Stimulated activated CD8-positive, alpha-beta memory T cell treated with anti-CD3 and anti-CD28 coated beads, Interleukin-4, amount 100 ng/mL, for 4 hours (primary cell): ENCODE measurements around the gene TLE3.

Source experiments
- DNase-seq, 2 donors: peaks; one replicate each; pipeline ENCODE4 v3.0.0-alpha.2; 2020; ENCODE audit warnings: low read depth in 2 of 2, low spot score in 1 of 2

TLE3 gene

DNA sequence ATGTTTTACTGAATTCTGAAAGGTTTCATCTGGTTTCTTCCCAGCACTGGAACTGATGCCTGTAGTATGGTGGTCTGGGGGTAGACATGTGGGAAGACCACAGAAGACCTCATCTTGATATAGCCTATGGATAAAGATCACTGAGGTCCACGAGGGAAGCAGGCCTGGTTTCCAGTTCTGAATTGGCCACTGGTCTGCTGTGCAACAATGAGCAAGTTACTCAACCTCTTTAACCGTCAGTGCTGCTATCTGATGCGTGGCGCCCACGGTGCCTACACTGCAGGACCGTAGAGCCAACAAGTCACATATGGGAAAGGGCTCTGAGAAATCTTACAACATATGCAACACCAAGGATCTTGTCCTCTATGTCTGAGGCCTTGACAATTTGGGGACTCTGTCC is 13.3 kb downstream of the TLE3 start:
- no peak for DNase-seq

DNA sequence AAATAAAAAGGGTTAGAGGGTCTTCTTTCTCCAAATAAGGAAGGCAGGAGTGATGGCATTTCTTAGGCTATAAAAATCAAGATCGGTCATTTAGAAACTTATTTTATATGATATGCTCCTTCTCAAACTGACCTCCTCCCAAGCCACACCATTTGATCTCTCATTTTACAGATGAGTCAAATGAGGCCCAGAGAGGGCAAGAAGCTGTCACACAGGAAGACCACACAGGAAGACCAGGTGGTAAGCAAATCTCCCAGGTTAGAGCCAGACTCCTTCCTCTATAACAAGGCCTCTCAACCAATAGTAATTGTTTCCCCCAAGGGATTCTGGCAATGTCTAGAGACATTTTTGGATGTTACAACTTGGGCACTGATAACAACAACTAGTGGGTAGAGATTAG is 13.8 kb downstream of the TLE3 start:
- DNase-seq = no peak

DNA sequence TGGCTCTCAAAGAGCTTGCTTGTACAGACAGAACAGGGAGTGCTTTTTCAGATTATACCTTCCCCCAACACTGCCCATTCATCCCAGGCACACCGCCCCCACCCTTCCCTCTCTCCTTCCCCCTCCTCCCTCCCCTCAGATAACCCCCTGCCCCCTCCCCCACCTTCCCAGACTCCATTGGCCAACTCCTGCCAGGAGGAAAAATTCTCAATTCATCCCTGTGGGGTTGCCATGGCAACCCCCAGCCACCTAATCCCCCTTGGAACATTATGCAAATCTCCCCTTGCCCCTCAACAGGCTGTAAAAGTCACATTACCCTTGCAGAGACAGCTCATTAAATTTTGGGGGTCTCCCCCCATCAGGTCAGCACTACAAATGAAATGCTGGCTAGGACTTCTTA is 14.3 kb downstream of the TLE3 start:
- no peak for DNase-seq

DNA sequence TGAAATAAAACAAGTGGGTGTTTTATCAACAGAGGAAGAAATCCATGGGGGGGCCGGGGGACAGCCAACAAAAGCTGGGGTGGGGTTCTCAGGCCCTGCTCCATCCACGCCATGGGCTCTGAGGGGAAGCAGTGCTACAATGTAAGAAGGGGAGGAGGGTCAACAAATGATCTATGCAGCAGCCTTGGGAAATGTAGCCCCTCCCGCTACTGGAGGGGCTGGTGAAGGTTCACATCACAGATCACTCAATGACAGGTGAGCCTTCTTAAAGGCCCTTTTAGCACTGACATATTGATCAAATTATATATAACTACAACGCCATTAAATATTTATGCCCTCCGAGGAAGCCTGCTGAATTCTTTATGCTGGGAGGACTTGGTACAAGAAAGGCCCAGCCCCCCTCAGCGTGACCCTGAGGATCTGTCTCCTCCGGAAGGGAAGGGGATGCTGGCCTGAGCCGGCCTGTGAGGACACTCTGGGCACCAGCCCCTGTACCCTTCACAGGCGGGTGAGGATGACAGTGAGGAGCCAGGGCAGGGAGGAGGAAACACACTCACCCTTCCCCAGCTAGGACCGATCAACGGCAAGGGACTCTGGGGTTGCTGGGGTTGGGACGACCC is 15.3 kb downstream of the TLE3 start:
- no peak for DNase-seq

DNA sequence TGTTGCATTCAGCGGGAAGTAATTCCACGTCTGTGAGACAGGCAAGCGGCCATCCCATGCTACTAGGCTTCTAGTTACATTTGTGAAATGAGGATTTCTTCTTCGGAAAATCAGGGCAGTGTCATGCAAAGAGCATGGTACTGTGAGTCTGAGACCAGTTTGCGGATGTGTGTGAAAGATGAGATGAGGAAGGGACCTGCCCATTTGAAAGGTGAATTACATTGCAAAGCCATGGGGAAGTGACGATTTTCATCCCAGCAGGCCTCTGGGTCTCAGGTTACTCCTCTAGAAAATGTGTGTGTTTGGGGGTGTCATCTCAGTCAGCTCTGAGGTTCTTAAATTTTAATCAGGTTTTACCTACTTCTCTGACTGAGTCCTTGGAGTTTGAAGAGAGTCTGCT is 16.1 kb downstream of the TLE3 start:
- no peak for DNase-seq

DNA sequence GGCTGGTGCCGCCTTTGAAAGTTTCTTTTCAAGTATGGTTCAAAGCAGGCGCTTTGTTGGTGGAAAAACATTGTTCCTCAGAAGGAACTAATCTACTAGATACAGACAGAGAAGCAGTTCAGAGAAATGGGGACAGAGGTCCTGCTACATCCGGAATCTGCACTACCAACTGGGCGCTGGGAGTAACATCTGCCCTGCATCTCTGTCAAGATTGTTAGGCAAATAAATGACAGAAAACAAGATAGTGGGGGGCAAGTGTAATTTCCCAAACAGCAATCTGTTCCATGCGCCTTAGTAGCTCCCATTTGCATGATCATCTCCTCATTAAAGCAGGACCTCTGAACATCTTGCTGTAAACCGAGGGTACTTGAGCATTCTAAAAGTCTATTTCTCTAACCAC is 17.4 kb downstream of the TLE3 start:
- DNase-seq = no peak

DNA sequence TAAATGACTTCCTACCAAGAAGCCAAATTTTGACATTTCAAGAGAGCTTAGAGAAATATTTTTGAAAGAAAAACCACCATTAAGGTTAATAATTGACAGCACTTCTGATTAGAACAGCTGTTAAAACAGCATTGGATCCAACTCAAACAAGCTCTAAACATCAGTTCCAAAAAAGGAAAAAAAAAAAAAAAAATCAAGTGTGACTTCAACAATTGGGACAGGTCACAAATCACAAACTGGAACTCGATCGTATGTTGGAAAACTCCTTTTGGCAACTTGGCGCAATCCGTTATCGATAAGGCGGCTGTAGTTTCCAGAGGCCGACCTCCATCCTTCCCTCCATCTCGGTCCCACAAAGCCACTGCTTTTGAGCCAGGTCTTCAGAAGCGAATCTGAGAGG is 17.8 kb downstream of the TLE3 start:
- DNase-seq = no peak

DNA sequence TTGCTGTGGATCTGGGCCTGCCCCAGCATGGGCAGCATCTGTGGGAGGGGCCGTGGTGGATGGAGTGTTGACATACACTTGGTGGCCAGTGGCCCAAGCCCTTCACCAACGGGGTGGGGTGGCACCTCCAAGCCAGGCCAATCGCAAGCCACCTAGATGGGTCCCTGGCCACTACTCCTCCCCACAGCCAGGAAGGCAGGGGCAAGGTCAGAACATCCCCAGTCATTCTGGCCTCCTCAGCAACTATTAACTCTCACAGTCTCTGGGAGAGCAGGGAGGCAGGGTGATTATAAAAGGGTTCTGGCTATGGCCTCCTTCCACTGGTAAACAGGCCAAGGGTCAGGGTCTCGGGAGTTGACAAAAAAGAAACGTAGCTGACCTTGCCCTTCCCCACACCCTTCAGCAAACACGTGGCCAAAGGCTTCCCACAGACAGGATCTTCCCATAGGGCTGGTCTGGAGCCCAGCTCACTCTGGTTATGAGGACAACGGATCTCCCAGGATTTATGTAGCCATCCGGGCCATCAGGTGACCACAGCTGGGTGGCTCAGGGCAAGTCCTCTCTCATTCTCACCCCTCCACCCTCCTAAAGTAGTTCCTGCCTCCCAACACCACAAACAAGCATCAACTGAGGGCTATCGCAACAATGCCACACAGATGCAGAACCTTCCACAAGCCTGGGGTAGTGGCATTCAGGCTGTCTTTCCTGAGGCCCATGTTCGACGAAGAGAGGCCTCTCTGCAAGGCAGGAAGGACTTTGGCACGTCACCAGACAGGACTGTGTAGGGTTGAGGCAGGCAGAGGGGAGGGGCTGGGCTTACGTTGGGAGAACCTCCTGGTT is 18.9 kb downstream of the TLE3 start:
- DNase-seq = no peak

DNA sequence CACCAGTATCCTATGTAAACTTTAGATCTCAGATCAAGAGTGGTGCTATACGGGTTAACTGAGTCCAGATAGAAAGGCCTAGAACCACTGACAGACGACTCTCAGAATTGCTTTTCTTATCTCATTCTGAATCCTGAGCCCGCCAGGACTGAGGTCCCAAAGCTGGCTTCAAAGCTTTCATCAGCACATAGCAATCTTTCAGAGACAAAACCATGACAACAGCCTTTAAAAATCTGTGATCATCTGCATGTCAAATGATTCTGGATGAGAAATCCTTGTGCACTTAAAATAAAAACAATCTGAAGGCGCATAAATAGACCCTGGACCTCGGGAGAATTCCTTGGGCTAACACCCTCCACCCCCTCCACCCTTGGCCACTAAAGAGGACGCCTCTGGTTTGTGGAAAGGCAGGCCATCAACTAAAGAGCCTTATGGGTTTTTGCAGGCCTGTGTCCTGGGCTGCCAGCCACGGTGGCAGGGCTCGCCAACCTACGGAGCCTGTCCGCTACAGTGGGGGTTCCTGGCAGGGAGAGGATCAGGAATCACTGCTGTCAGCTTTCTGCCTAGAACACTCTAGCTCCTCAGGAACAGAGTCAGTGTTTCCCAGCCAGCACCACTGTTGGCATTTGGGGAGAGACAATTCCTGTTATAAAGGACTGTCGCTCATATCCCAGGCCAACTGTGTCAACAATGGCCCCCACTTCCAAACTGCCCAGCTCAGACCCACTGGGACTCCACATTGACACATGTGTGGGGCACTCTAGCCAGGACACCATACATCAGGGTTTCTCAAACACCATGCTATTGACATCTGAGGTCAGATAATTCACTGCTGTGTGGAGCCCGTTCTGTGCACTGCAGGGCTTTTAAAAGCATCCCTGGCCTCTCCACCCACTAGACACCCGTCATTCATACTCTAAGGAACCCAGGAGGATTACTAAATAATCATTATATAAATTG is 20.2 kb downstream of the TLE3 start:
- no peak for DNase-seq

DNA sequence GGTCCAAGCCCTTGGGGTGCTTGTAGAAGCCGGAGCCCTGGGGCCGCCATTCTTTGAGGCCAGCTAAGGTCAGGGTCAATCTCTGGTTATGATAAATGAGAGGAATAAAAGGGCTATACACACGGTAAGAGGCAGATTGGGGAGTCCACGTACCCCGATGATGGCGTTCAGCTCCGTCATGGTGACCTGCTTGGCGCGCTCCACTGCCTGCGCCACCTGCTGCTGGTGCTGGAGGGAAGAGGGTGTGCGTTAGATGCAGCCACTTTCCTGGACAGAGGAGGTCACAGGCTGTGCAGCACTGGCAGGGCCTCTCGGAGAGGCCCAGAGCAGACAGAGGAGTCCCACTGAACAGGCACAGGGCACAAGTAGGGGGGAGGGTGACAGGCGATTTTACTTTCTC is 23.3 kb downstream of the TLE3 start:
- no peak for DNase-seq

DNA sequence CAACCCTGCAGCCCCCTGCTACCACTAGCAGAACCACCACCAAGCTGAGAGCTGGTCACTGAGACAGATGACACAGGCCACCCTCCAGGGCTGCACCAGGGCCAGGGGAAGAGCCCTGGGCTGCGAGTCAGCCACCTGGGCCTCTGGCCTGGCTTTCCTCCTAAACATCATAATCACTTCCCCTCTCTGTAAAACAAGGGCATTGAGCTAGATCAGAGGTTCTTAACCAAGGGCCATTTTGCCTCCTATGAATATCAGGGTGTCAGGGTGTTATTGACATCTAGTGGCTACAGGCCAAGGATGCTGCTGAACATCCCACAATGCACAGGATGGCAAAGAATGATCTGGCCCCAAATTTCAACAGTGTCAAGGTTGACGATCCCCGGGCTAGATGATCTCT is 25.2 kb downstream of the TLE3 start:
- no peak for DNase-seq

DNA sequence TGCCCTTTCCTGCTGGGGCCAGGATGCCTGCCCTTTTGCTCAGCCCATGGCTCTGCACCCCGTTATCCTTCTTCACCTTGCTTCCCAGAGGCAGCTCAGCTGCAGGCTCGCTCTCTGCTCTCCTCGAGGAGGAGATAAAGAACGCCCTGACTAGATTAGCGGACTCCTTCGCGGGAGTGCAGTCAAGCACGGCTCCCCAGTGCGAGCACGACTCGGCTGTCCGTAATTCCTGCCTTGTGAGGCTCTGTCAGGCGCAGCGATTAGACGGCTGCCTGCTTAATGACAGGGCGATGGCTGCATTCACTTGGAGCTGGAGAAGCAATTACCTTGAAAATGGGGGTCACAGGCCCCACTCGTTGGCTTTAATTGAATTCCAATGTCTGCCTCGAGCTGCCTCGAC is 25.9 kb downstream of the TLE3 start:
- DNase-seq = no peak

DNA sequence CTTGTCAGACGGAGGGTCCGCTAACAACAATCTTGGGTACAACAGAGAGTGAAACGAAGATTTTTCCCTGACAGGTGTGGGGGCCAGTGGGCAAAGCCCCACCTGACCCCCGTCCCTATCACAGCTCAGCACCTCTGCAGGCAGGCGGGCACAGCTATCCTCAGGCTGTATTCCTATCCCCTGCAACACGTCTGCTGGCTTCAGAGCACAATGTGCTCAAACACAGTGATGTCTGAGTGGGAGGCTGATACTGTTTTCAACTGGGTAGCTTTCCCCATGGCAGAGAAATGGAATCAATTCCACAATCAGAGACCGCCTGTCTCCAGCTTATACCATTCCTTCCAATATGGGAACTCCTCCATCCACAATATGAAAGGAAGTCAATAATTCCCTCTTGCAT is 28.0 kb downstream of the TLE3 start:
- no peak for DNase-seq

DNA sequence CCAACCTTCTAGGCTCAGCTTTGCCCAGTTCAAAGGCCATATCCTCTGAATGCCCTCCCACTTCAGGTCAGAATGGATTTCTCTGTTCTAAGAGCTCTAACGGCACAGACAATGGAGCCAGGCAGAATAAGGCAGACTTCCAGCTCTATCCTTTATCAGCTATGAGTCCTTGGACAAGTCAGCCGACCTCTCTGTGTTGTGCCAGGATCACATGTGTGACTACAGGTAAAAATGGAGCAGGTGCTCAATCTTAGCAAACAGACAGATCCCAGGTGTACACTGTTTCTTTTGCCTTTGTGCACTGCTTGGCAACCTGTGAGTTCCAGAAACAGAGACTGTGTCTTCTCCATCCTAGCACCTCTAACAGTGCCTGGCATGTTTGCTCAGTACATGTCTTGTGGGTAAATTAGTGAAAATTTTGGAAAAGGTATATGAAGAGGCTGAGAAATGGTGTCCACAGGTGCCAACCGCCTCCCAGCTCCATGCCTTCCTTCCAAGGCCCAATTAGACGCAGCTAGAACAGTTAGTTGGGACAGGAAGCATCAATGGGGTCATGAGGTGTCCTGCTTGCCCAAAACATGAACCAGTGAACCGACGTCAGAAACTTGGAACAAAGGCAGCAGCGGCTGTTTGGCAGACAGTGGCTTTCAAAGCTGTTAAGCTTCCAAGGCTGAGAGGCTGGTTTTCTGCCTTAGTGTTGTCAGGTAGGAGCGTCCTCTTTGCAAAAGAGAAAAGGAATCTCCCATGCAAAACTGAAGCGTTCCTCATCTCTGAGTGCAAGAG is 28.7 kb downstream of the TLE3 start:
- no peak for DNase-seq

DNA sequence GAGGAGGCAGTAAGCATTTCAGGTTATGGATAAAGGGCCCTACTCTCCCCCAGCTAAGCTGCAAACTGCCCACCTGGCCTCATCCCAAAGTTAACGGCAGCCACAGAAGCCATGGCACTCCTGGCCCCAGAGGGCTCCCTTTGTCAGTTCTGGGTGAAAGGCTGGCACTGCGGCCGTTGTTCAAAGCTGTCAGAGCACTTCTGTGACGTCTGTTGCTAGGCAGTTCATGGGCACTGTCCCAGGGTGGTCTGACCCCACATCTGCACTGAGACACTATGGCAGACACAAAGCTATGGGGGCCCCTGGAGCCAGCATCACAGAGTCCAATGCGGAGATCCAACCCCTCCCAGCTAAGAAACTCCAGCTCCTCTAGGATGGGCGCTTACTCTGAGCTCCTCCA is 30.0 kb downstream of the TLE3 start:
- no peak for DNase-seq

DNA sequence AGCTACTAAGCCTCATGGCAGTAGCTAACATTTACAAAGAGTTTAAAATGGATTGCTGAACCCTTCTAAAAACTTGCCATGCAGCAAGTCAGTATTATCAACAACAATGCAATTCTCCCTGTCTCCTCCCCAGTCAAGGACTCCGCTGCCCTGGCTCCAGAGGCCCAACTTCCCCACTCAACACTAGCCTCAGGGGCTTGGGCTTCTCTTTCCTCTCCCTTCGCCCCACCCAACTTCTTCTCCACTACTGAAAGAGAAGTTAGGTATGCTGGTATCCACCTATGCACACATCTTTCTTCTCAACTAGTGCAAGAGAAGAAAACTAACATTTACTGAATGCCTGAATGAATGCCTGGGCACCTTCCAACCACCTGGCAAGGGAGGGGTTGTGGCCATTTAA is 30.7 kb downstream of the TLE3 start:
- DNase-seq = no peak

DNA sequence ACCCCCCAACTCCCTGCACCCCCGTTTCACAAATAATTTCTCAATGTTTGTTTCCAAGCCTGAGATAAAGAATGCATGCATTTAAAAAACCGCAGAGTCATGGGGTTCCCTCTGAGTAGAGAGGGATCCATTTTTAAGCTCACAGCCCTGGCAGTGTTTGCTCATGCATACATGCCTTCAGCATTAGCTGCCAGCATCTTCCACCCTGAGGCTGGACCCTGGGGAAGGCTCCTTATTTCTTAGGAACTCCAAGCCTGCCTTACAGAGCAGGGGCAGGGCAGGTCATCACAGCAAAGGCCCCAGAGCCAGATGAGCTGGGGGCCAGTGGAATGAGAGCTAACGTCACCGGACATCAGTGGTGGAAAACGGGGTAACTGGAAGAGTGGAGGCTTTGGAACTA is 31.3 kb downstream of the TLE3 start:
- DNase-seq = no peak

DNA sequence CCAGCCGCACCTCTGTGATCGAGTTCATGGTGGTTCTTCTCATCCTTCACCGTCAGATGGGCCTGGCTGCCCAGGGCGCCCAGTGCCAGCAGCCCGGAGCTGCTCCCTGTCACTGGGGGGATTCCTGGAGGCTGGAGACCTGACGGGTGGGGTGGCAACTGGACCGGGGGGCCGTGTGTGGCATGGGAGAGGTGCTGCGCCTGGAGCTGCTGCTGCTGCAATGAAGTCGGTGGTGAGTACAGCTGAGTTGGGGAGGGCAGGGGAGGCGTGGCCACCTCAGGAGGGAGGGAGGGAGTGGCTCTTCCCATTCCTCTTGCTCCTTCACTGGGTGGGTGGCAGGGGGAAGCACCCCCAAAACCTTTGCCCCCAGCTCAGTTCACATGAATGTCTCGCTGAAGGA is 31.7 kb downstream of the TLE3 start:
- DNase-seq = no peak

DNA sequence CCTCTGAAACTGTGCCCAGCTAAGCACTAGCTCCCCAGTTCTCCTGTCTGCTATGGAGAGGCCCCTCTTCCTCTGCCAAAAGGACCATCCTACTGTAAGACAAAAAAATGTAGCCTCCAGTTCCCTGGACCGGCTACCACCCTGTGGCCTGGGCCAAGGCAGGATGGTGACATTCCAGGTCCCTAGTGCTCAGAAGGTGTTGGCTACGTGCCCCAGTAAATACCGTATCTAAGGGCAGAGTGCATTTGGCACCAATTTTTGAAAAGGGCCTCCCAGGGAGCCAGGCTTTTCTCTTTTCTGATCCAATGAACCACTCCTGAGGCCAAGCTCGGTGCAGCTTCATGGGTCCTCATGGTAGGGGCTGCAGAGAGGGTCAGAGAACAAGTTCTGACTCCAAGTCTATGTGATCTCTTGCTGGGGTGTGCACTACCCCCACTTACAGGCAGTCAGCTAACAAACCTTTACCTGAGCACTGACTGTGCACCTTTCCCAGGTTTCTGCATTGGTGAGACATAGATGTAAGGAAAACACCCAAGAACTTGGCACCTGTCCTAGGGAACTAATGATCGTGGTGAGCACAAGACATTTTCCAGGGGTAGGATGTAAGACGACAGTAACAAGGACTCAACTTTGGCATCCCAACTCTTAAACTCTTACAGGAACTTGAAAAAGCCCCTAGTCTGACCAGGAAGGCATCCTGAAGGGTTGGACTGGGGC is 32.6 kb downstream of the TLE3 start:
- no peak for DNase-seq

DNA sequence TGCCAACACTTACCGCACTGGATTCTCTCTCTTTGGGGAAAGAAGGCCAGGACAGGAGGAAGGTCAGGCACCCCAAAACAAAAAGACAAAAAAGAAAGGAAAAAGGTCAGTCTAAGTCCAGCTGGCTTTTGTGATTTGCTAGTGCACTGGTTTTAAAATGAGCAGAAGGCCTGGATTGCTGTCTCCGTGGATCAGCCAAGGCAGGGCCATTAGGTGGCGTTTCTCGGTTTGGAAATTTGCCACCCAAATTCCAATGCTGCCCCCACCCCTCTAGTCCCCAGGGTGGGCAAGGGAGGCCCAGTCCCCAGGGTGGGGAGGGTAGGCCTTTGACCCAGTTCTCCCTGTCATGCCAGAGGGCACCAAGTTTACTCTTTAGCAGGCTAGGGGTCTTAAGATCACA is 33.3 kb downstream of the TLE3 start:
- no peak for DNase-seq

DNA sequence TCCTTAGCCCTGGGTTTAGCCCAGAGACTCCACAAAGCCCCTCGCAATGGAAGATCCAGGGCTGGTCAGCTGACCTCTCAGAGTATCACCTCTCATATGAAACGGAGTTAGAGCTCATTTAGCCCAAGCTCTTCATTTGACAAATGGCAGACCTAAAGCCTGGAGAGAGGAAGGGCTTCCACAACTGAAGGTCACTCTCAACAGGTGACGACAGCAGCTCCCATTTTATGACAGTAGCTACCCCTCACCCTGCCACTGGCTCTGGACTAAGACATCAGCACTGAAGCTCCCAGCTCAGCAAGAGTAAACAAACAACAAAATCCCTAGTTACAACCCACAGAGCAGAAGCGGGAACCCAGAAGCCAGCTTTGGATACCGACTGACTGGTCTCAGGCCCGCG is 33.7 kb downstream of the TLE3 start:
- DNase-seq = no peak
